Mesenchymal stem cell (in vitro differentiated cells and primary cell): ENCODE measurements around the gene ADD1.

ENCODE experiments used
- DNase-seq: peaks from one replicate; pipeline ENCODE4 v3.0.0-alpha.2; 2013
- H2AFZ ChIP-seq: one replicate; pipeline ENCODE4 v1.6.1; 2013; ENCODE audit warnings: low read depth, mild to moderate bottlenecking, control low read depth, inconsistent platforms, low read length, moderate library complexity
- H2AK5ac ChIP-seq: 2 replicates; pipeline ENCODE4 v1.6.1; 2013; ENCODE audit warnings: low read length, moderate library complexity, mild to moderate bottlenecking, inconsistent platforms; ENCODE audit not compliant: severe bottlenecking
- H2BK120ac ChIP-seq: one replicate; pipeline ENCODE4 v1.6.1; 2013; ENCODE audit warnings: low read depth, mild to moderate bottlenecking, inconsistent platforms, low read length, moderate library complexity
- H2BK12ac ChIP-seq, 2 experiments: one replicate each; pipeline ENCODE4 v1.6.1; 2013; ENCODE audit warnings: inconsistent platforms in 2 of 2, low read length in 2 of 2, mild to moderate bottlenecking in 2 of 2, moderate library complexity in 2 of 2, control low read depth in 1 of 2
- H2BK15ac ChIP-seq: one replicate; pipeline ENCODE4 v1.6.1; 2013; ENCODE audit warnings: mild to moderate bottlenecking, low read depth, inconsistent platforms; ENCODE audit not compliant: poor library complexity, severe bottlenecking
- H2BK5ac ChIP-seq: 2 replicates; pipeline ENCODE4 v1.6.1; 2013; ENCODE audit warnings: low read depth, mild to moderate bottlenecking, low read length, control low read depth, inconsistent platforms; ENCODE audit not compliant: poor library complexity, severe bottlenecking
- H3K14ac ChIP-seq, 2 experiments: one replicate each; pipeline ENCODE4 v1.6.1; 2013; ENCODE audit warnings: inconsistent platforms in 2 of 2, low read length in 2 of 2, control low read depth in 1 of 2, mild to moderate bottlenecking in 1 of 2, moderate library complexity in 1 of 2
- H3K18ac ChIP-seq, 2 experiments: one replicate each; pipeline ENCODE4 v1.6.1; 2013; ENCODE audit warnings: inconsistent platforms in 2 of 2, low read length in 2 of 2, control low read depth in 1 of 2, low read depth in 1 of 2, mild to moderate bottlenecking in 1 of 2
- H3K23ac ChIP-seq, 2 experiments: one replicate each; pipeline ENCODE4 v1.6.1; 2013; ENCODE audit warnings: inconsistent platforms in 2 of 2, low read length in 2 of 2, mild to moderate bottlenecking in 2 of 2, moderate library complexity in 2 of 2, control low read depth in 1 of 2
- H3K27ac ChIP-seq: 2 replicates; pipeline ENCODE4 v1.5.1; 2013; ENCODE audit warnings: mild to moderate bottlenecking, moderate library complexity, low read length, control low read depth, inconsistent platforms; ENCODE audit not compliant: poor library complexity, severe bottlenecking
- H3K27me3 ChIP-seq, 2 experiments: 2 replicates each; pipeline versions ENCODE4 v1.6.1 to v1.7.0; 2013; ENCODE audit warnings: low read length in 2 of 2, mild to moderate bottlenecking in 2 of 2, moderate library complexity in 2 of 2, control low read depth in 1 of 2, inconsistent platforms in 1 of 2; ENCODE audit not compliant: control insufficient read depth in 1 of 2, insufficient read depth in 1 of 2
- H3K36me3 ChIP-seq, 2 experiments: 2 replicates each; pipeline versions ENCODE4 v1.6.1 to v1.7.0; 2013; ENCODE audit warnings: low read length in 2 of 2, control low read depth in 1 of 2, inconsistent platforms in 1 of 2, low read depth in 1 of 2, mild to moderate bottlenecking in 1 of 2; ENCODE audit not compliant: insufficient read depth in 2 of 2, control insufficient read depth in 1 of 2
- H3K4ac ChIP-seq, 2 experiments: one replicate each; pipeline ENCODE4 v1.6.1; 2013; ENCODE audit warnings: inconsistent platforms in 2 of 2, low read length in 2 of 2, mild to moderate bottlenecking in 2 of 2, moderate library complexity in 2 of 2, control low read depth in 1 of 2, low read depth in 1 of 2
- H3K4me1 ChIP-seq: 2 replicates; pipeline ENCODE4 v1.6.1; 2013; ENCODE audit warnings: low read depth, low read length, control low read depth; ENCODE audit not compliant: control insufficient read depth, insufficient read depth
- H3K4me2 ChIP-seq: 2 replicates; pipeline ENCODE4 v1.6.1; 2013; ENCODE audit warnings: low read length, mild to moderate bottlenecking, inconsistent platforms; ENCODE audit not compliant: poor library complexity, severe bottlenecking
- H3K4me3 ChIP-seq, 2 experiments: 2 replicates each; pipeline versions ENCODE4 v1.5.1 to v1.7.0; 2013; ENCODE audit warnings: low read length in 2 of 2, mild to moderate bottlenecking in 2 of 2, control low read depth in 1 of 2, low read depth in 1 of 2; ENCODE audit not compliant: insufficient read depth in 1 of 2
- H3K79me1 ChIP-seq: replicated peaks from 2 replicates; pipeline ENCODE4 v1.6.1; 2013; ENCODE audit warnings: mild to moderate bottlenecking, control low read depth, low read length, inconsistent platforms; ENCODE audit not compliant: poor library complexity, severe bottlenecking
- H3K9ac ChIP-seq: 2 replicates; pipeline ENCODE4 v1.7.0; 2013; ENCODE audit warnings: mild to moderate bottlenecking, low read length, moderate library complexity
- H3K9me3 ChIP-seq: 2 replicates; pipeline ENCODE4 v1.7.0; 2013; ENCODE audit warnings: mild to moderate bottlenecking, low read length; ENCODE audit not compliant: control insufficient read depth
- H4K8ac ChIP-seq: one replicate; pipeline ENCODE4 v1.6.1; 2013; ENCODE audit warnings: inconsistent platforms, mild to moderate bottlenecking, low read length, moderate library complexity
- H4K91ac ChIP-seq: one replicate; pipeline ENCODE4 v1.6.1; 2013; ENCODE audit warnings: mild to moderate bottlenecking, low read length, inconsistent platforms
- WGBS: methylation state at CpG from one replicate; pipeline ENCODE4 v1.1.7; 2013; ENCODE audit warnings: mixed read lengths; 5-methylcytosine and 5-hydroxymethylcytosine counted together

Gene ADD1

DNA sequence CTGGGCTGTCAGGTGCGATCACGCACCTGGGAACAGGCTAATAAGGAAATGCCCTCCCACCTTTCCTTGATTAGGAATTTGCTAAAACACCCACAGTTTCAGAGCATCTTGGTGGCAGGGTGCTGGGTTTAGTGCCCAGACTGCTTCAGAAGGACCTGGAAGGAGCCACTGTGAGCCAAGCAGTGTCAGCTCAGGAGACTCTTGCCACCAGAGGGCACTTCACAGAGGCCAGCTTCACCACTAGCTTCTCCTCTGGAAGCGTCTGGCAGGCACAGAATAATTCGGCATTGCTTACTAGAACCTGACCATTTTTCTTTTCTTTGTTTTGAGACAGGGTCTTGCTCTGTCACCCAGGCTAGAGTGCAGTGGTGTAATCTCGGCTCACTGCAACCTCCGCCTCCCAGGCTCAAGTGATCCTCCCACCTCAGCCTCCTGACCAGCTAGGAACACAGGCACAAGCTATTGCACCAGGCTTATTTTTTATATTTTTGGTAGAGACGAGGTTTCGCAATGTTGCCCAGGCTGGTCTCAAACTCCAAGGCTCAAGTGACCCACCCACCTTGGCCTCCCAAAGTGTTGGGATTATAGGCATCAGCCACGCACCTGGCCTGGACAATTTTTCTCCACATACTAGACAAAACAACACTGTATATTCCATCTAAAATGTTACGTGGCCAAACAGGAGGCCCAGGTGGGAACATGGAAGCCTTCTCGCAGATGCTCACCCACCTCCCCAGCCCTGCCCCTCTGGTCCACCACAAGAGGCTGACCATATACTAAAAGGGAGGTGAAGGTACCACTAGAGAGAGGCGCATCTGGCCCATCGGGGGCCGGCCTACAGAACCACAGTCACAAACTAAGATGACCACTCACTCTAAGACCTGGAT, 105.5 kb downstream of the ADD1 start:
- no peak overlapping the region for H3K4me2 ChIP-seq
- peaks cover 20% of the 10 kb centered on the region for H3K4me1 ChIP-seq
- H3K9me3 ChIP-seq, result no peaks in the 10 kb centered on the region
- H3K36me3 ChIP-seq, result peaks cover 73 to 93% of the 10 kb centered on the region in 2 experiments
- H3K27ac ChIP-seq, result no peak overlapping the region
- no peak overlapping the region for H3K23ac ChIP-seq
- peaks cover 29% of the 10 kb centered on the region for H3K79me1 ChIP-seq
- no peak overlapping the region for H3K14ac ChIP-seq
- H3K18ac ChIP-seq, result no peak overlapping the region
- WGBS, result 95% methylated on average over 14 of the region's 14 CpGs
- H3K4me3 ChIP-seq, result no peak overlapping the region
- H2AFZ ChIP-seq, result no peak overlapping the region
- H3K9ac ChIP-seq, result no peak overlapping the region
- H4K91ac ChIP-seq, result no peak overlapping the region
- H2BK5ac ChIP-seq, result no peak overlapping the region
- peak; percentile 31 for DNase-seq
- H2BK12ac ChIP-seq, result no peak overlapping the region
- no peak overlapping the region for H3K4ac ChIP-seq
- H2AK5ac ChIP-seq, result no peak overlapping the region
- no peak overlapping the region for H2BK120ac ChIP-seq
- H4K8ac ChIP-seq, result no peak overlapping the region
- no peak overlapping the region for H2BK15ac ChIP-seq
- no peaks in the 10 kb centered on the region for H3K27me3 ChIP-seq

DNA sequence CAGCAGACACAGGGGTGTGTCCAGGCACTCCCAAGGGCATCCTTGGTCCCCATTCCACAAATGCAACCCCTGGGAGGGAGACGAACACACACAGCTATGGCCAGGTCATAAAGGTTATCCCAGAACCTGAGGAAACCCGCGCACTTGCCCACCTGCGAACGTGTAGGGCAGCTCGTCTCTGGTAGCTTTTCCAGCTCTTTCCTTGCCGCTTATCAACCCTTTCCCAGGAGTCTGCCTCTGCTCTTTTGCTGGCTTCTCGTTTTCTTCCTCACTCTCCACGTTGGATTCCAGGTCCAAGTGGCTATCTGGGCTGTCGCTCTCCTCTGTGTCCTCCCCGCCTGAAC, 106.1 kb downstream of the ADD1 start:
- Histone ChIP-seq H3K4me3 (no peak overlapping the region), H4K8ac (no peak overlapping the region), H3K79me1 (peaks cover 34% of the 10 kb centered on the region), H3K4me1 (peaks cover 20% of the 10 kb centered on the region), H3K23ac (no peak overlapping the region), H2BK12ac (no peak overlapping the region), H2AFZ (no peak overlapping the region), H2BK120ac (no peak overlapping the region), H2AK5ac (no peak overlapping the region), H3K27ac (no peak overlapping the region), H3K4ac (no peak overlapping the region), H3K9ac (no peak overlapping the region), H3K27me3 (no peaks in the 10 kb centered on the region), H2BK15ac (no peak overlapping the region), H3K36me3 (peaks cover 78 to 94% of the 10 kb centered on the region in 2 experiments), H3K9me3 (no peaks in the 10 kb centered on the region), H3K4me2 (no peak overlapping the region), H2BK5ac (no peak overlapping the region), H3K14ac (no peak overlapping the region), H3K18ac (no peak overlapping the region), H4K91ac (no peak overlapping the region)
- 96% methylated on average over 11 of the region's 11 CpGs for WGBS
- no peak for DNase-seq

- WGBS, result 97% methylated on average over 15 of the region's 16 CpGs
- H3K23ac ChIP-seq, result no peak overlapping the region
- peaks cover 77 to 88% of the 10 kb centered on the region in 2 experiments for H3K36me3 ChIP-seq
- H2BK12ac ChIP-seq, result no peak overlapping the region
- H2BK5ac ChIP-seq, result no peak overlapping the region
- H3K4me3 ChIP-seq, result no peak overlapping the region
- no peak overlapping the region for H3K4me2 ChIP-seq
- no peak overlapping the region for H2AK5ac ChIP-seq
- no peak overlapping the region for H3K27ac ChIP-seq
- no peak overlapping the region for H3K4ac ChIP-seq
- no peak overlapping the region for H2BK15ac ChIP-seq
- no peak overlapping the region for H2BK120ac ChIP-seq
- peak overlapping the region; percentile 13 for H3K9ac ChIP-seq
- no peaks in the 10 kb centered on the region for H3K27me3 ChIP-seq
- no peak overlapping the region for H4K8ac ChIP-seq
- H2AFZ ChIP-seq, result no peak overlapping the region
- H3K4me1 ChIP-seq, result peaks cover 20% of the 10 kb centered on the region
- no peak overlapping the region for H3K18ac ChIP-seq
- no peaks in the 10 kb centered on the region for H3K9me3 ChIP-seq
- no peak for DNase-seq
- H3K79me1 ChIP-seq, result peaks cover 31% of the 10 kb centered on the region
- H4K91ac ChIP-seq, result no peak overlapping the region
- H3K14ac ChIP-seq, result no peak overlapping the region
Observed at GRCh38 chr4:2950221-2950989, 106.8 kb downstream of the ADD1 start.

GRCh38 chr4:2953496-2953895, 109.9 kb downstream of the ADD1 start:
- Histone ChIP-seq H3K4me2 (no peak overlapping the region), H2AFZ (no peak overlapping the region), H2BK5ac (no peak overlapping the region), H3K4me3 (no peak overlapping the region), H3K27me3 (no peaks in the 10 kb centered on the region), H3K14ac (no peak overlapping the region), H4K91ac (no peak overlapping the region), H2BK15ac (no peak overlapping the region), H2BK12ac (no peak overlapping the region), H3K9me3 (no peaks in the 10 kb centered on the region), H4K8ac (no peak overlapping the region), H3K36me3 (peaks cover 64 to 92% of the 10 kb centered on the region in 2 experiments), H3K23ac (no peak overlapping the region), H2AK5ac (no peak overlapping the region), H3K9ac (no peak overlapping the region), H3K4ac (no peak overlapping the region), H3K27ac (no peak overlapping the region), H3K79me1 (peaks cover 33% of the 10 kb centered on the region), H3K4me1 (peaks cover 17% of the 10 kb centered on the region), H2BK120ac (no peak overlapping the region), H3K18ac (no peak overlapping the region)
- no peak for DNase-seq
- WGBS, result 94% methylated on average over 6 of the region's 6 CpGs
